ENCODE results near the gene WHRN. TPM values are rescaled to one million over a fixed set of nuclear protein-coding genes. Genes with fewer than 3 reads are reported as not detected.
A peak's percentile ranks its signal among the peaks of the same experiment; 100 is the strongest.

WHRN gene
- total and polyA plus RNA-seq, 2 of the 8 experiments (the other 6 are each of a cell fraction or from before 2014, with no cell fraction given), result 4.4 to 7.7 TPM

GRCh38 chr9:114448706-114449105 lies 56.6 kb downstream of the WHRN start:
- Histone ChIP-seq H3K9ac (replicated peaks in 1 of 4; ENCODE audit: extremely low read depth in 1 of 4, low read depth in 3 of 4, low read length in 3 of 4) (no peak overlapping the region; a peak in 1 of 7 replicates), H4K91ac (replicated peaks; ENCODE audit: insufficient read length, low read length) (no peak overlapping the region), H3K36me3 (ENCODE audit: control insufficient read depth in 2 of 4, insufficient read depth in 4 of 4, low read length in 3 of 4) (no peaks in the 10 kb centered on the region), H3K4me1 (replicated peaks in 1 of 4; ENCODE audit: control insufficient read depth in 3 of 4, insufficient read depth in 4 of 4, low read length in 3 of 4) (peaks cover 1 to 6% (median 4%) of the 10 kb centered on the region in 4 experiments; a peak in 3 of 7 replicates), H2BK20ac (ENCODE audit: low read length) (no peak overlapping the region), H2BK15ac (ENCODE audit: low read length) (no peak overlapping the region), H3K23me2 (ENCODE audit: low read depth, low read length) (no peaks in the 10 kb centered on the region; the same call in 1 of the 2 replicates), H2AFZ (ENCODE audit: low read length) (no peak overlapping the region), H3K4ac (replicated peaks; ENCODE audit: insufficient read length, low read depth, low read length) (no peak overlapping the region), H2BK12ac (ENCODE audit: low read depth, low read length) (no peak overlapping the region), H4K5ac (ENCODE audit: insufficient read length, low read depth, low read length) (no peak overlapping the region), H4K8ac (ENCODE audit: extremely low read depth, insufficient read depth, low read length) (peak overlapping the region; percentile 48), H3K14ac (ENCODE audit: insufficient read length) (no peak overlapping the region), H3K18ac (ENCODE audit: extremely low read depth, low read length) (no peak overlapping the region), H3K4me2 (ENCODE audit: insufficient read depth in 1 of 2, low read depth in 2 of 2, low read length in 2 of 2) (no peak overlapping the region), H2BK5ac (ENCODE audit: low read depth, low read length) (no peak overlapping the region), H3K27me3 (replicated peaks in 1 of 4; ENCODE audit: control insufficient read depth in 3 of 4, extremely low read depth in 1 of 4, insufficient read depth in 3 of 4, low read length in 3 of 4) (no peaks in the 10 kb centered on the region), H3K4me3 (ENCODE audit: extremely low read depth in 1 of 4, insufficient read depth in 2 of 4, low read depth in 3 of 4, low read length in 4 of 4) (no peak overlapping the region), H3K9me3 (ENCODE audit: insufficient read depth in 2 of 2, low read depth in 1 of 2, low read length in 1 of 2) (no peaks in the 10 kb centered on the region), H2BK120ac (replicated peaks; ENCODE audit: low read depth, low read length) (no peak overlapping the region), H3K79me1 (ENCODE audit: low read depth, low read length) (no peaks in the 10 kb centered on the region), H3K23ac (ENCODE audit: insufficient read length) (no peak overlapping the region), H3K79me2 (ENCODE audit: control insufficient read depth in 1 of 2, insufficient read depth in 2 of 2, low read length in 2 of 2) (no peaks in the 10 kb centered on the region), H3K27ac (ENCODE audit: low read depth, low read length) (no peak overlapping the region), H4K20me1 (replicated peaks in 1 of 2; ENCODE audit: control insufficient read depth in 1 of 2, insufficient read depth in 2 of 2, low read length in 2 of 2) (peaks cover 0 to 1% of the 10 kb centered on the region in 2 experiments), H3K56ac (replicated peaks; ENCODE audit: insufficient read length, low read depth, low read length) (no peak overlapping the region), H2AK5ac (ENCODE audit: low read depth, low read length) (no peak overlapping the region)
- TF ChIP-seq CREB1 (IDR thresholded peaks at IDR 0.05) (no peak), CTCF (IDR thresholded peaks at IDR 0.05; ENCODE audit: control extremely low read depth in 1 of 3, insufficient read depth in 1 of 3, low read depth in 1 of 3, low read length in 3 of 3) (no peak), CBX8 (IDR thresholded peaks at IDR 0.05; ENCODE audit: borderline replicate concordance, low read depth, low read length) (no peak), GABPA (IDR thresholded peaks at IDR 0.05; ENCODE audit: borderline replicate concordance, insufficient read depth, low read length) (no peak), NRF1 (IDR thresholded peaks at IDR 0.05; ENCODE audit: low read depth, low read length) (no peak), EGR1 (IDR thresholded peaks at IDR 0.05; ENCODE audit: borderline replicate concordance, low read depth, low read length) (no peak), SP2 (IDR thresholded peaks at IDR 0.05; ENCODE audit: low read length) (no peak), BACH1 (IDR thresholded peaks at IDR 0.05; ENCODE audit: low read length) (no peak), CBX5 (IDR thresholded peaks at IDR 0.05; ENCODE audit: low read depth, low read length) (no peak), POLR2AphosphoS5 (IDR thresholded peaks at IDR 0.05; ENCODE audit: low read depth, low read length) (no peak)
- FAIRE-seq (no peak), DNase-seq (ENCODE audit: low read depth in 1 of 2, low spot score in 2 of 2) (no peak)
- ChIA-PET POLR2A (ENCODE audit: partially characterized antibody) (no interaction called here), CTCF (ENCODE audit: partially characterized antibody) (interaction anchor here (0.7 to 3.2 kb wide), 5 partner anchors 15 to 242 kb away, joined by 3 to 29 read pairs (median 6); no protein-coding TSS in a partner anchor)
- WGBS, 2 experiments (ENCODE audit: extremely low coverage in 1 of 2, insufficient coverage in 1 of 2, insufficient read length in 1 of 2, insufficient replicate concordance in 2 of 2, low coverage in 1 of 2, low lambda C conversion rate in 2 of 2, missing lambda C conversion rate in 1 of 2), result 78% methylated on average over 2 of the region's 2 CpGs; no CpG with 5 or more reads in 1 of the 2 experiments

Data from H1 (cell line).